Keratinocyte (primary cell): Measurements from ENCODE around the gene ITIH5.

Experiments
- CTCF ChIP-seq, 3 experiments: IDR thresholded peaks in 1 of 3; conservative IDR thresholded peaks in 1 of 3; optimal IDR thresholded peaks in 1 of 3; 2 replicates in 2 of 3; 3 replicates in 1 of 3; pipeline versions ENCODE3 to v1.5.1; 2011; ENCODE audit warnings: low read length in 3 of 3, mild to moderate bottlenecking in 3 of 3, moderate library complexity in 2 of 3, control low read depth in 1 of 3, inconsistent platforms in 1 of 3; ENCODE audit not compliant: insufficient read depth in 2 of 3; ENCODE audit errors: extremely low read depth in 1 of 3
- EZH2 ChIP-seq: IDR thresholded peaks from one replicate; pipeline ENCODE4 v1.6.1; 2012; ENCODE audit warnings: inconsistent platforms, mild to moderate bottlenecking, low read length, moderate library complexity

- no peak for TF ChIP-seq CTCF (optimal IDR thresholded peaks at IDR 0.05 in 1 of 3, IDR thresholded peaks at IDR 0.05 in 1 of 3, conservative IDR thresholded peaks at IDR 0.05 in 1 of 3; ENCODE audit: extremely low read depth in 1 of 3, insufficient read depth in 2 of 3, low read length in 3 of 3)
- no peak for TF ChIP-seq EZH2
These were observed 19.6 kb downstream of the ITIH5 start for GRCh38 chr10:7647062-7647664.
